ENCODE results near the gene PDCD6IP.

- TF ChIP-seq, protein P1, sequence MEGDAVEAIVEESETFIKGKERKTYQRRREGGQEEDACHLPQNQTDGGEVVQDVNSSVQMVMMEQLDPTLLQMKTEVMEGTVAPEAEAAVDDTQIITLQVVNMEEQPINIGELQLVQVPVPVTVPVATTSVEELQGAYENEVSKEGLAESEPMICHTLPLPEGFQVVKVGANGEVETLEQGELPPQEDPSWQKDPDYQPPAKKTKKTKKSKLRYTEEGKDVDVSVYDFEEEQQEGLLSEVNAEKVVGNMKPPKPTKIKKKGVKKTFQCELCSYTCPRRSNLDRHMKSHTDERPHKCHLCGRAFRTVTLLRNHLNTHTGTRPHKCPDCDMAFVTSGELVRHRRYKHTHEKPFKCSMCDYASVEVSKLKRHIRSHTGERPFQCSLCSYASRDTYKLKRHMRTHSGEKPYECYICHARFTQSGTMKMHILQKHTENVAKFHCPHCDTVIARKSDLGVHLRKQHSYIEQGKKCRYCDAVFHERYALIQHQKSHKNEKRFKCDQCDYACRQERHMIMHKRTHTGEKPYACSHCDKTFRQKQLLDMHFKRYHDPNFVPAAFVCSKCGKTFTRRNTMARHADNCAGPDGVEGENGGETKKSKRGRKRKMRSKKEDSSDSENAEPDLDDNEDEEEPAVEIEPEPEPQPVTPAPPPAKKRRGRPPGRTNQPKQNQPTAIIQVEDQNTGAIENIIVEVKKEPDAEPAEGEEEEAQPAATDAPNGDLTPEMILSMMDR (IDR thresholded peaks at IDR 0.05; ENCODE audit: low read length): no peak
- TF ChIP-seq EZH2 (optimal IDR thresholded peaks at IDR 0.05; ENCODE audit: low read depth, low read length) (no peak), EZH2phosphoT487 (IDR thresholded peaks at IDR 0.05; ENCODE audit: low read length) (no peak)
These were observed 94.2 kb downstream of the PDCD6IP start for GRCh38 chr3:33892655-33893054.

Data from MM.1S (cell line).